Fibroblast of pulmonary artery (primary cell): Measurements from ENCODE around the gene SDK1.

Source experiments
- DNase-seq: peaks from one replicate; pipeline ENCODE4 v3.0.0-alpha.2; 2010; ENCODE audit warnings: low read depth
- H3K4me3 ChIP-seq: replicated peaks from 2 replicates; pipeline ENCODE4 v1.5.1; 2011; ENCODE audit warnings: low read depth, mild to moderate bottlenecking, control low read depth, low read length, moderate library complexity
- TF ChIP-seq, protein P1 (sequence below): IDR thresholded peaks from 2 replicates; pipeline ENCODE4 v1.5.1; 2011; ENCODE audit warnings: mild to moderate bottlenecking, control low read depth, low read length, inconsistent platforms; ENCODE audit errors: missing control alignments

Gene SDK1

DNA sequence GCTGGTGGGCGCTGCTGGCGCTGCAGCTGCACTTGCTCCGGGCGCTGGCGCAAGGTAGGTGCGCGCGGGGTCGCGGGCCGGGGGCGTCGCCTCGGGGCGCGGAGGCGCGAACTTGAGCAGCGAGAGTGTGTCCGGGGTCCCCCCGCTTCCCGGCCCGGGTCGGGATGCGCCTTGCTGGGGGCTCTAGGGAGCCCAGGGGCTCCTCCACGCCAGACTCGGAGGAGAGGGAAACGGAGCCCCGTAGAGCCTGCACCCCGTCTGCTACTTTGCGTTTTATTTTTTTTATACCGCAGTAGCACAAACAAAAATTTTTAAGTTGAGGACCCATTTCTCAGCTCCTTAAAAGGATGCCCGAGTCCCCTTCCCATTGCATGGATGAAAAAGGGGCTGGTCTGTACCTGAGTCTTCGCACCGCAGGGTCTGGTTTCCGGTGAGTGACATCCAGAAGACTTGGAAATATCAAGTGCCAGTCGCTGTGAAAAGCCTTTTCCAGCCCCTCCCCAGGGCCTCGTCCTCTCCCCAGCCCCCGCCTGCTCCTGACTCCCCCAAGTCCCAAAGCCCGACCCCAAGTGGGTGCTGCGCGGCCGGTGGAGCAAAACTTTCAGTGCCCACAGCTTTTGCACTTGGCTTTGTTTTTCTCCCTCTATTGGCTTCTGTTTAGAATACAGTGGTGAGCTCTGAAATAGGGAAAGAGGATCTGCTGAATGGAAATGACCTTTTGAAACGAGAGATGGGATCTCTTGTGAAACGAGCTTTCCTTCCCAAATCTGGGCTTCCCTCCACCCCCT lies 973 bp downstream of the SDK1 start:
- DNase-seq: peak; percentile 43
- peak overlapping the region; percentile 49 for H3K4me3 ChIP-seq
- TF ChIP-seq, protein P1, sequence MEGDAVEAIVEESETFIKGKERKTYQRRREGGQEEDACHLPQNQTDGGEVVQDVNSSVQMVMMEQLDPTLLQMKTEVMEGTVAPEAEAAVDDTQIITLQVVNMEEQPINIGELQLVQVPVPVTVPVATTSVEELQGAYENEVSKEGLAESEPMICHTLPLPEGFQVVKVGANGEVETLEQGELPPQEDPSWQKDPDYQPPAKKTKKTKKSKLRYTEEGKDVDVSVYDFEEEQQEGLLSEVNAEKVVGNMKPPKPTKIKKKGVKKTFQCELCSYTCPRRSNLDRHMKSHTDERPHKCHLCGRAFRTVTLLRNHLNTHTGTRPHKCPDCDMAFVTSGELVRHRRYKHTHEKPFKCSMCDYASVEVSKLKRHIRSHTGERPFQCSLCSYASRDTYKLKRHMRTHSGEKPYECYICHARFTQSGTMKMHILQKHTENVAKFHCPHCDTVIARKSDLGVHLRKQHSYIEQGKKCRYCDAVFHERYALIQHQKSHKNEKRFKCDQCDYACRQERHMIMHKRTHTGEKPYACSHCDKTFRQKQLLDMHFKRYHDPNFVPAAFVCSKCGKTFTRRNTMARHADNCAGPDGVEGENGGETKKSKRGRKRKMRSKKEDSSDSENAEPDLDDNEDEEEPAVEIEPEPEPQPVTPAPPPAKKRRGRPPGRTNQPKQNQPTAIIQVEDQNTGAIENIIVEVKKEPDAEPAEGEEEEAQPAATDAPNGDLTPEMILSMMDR: peak; percentile 38

DNA sequence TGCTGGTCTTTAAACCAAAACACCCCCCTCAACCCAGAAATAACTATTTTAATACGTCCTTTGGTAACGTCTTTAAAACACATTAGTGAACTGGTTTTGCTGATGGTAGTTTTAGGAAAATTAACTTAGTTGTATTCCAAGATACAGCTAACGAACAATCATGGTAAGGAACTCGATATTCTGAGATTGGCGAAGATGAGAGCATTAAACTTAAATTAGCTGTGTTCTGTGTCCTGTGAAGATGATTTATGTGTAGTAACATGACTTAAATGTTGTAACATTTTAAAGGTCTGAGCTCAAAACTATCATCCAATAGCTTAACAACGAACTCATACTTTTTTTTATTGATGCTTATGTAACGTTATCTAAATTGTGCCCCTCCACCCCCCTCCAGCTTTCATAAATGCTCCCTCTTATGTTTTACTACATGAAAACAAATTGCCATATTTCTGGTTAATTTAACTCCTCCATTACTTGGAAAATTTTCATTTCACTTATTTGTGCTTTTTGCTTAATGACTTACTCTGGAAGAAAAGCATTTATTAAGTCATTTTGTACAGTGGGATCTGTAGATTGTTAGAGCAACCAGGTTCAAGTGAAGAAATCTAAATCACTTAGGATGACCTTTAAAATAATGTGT lies 1.7 kb downstream of the SDK1 start:
- DNase-seq: no peak
- TF ChIP-seq, protein P1: no peak
- peak overlapping the region; percentile 49 for H3K4me3 ChIP-seq

DNA sequence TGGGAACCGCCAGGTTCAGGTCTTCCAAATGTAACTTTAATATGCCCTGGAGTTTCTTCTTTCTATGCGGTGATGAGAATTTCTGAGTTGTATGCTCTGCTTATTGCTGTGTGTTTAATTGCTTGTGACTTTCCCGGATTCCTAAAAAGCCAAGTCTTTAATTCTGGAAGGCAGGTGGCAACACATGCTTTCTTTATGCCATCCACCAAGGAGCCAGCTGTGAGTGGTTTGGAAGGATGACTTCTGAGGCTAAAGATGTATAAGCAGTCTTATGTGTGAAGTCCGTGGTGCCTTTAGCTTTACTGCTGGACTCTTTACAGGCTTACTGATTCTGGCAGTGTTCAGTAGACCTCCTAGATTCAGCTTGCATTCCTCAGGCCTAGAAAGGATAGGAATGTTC lies 3.1 kb downstream of the SDK1 start:
- TF ChIP-seq, protein P1: no peak
- no peak for DNase-seq
- H3K4me3 ChIP-seq: no peak overlapping the region

DNA sequence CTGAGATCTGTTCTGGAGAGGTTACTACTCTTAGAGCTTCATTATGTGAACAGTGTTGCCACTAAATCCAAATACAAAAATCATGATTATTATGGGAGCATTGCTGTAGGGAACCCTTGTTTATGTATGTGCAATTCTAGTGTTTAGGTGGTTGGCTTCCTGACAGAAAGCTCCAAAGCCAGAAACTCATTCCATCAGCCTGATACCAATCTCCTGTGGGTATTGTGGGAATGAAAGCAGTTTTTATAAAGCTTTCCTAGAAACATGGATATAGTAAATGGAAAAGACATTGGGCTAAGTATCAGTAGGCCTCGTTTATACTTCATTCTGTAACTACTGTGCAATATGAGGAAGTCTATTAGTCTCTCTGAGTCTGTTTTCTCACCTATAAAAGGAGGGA lies 6.4 kb downstream of the SDK1 start:
- TF ChIP-seq, protein P1: no peak
- H3K4me3 ChIP-seq: no peak overlapping the region
- no peak for DNase-seq

DNA sequence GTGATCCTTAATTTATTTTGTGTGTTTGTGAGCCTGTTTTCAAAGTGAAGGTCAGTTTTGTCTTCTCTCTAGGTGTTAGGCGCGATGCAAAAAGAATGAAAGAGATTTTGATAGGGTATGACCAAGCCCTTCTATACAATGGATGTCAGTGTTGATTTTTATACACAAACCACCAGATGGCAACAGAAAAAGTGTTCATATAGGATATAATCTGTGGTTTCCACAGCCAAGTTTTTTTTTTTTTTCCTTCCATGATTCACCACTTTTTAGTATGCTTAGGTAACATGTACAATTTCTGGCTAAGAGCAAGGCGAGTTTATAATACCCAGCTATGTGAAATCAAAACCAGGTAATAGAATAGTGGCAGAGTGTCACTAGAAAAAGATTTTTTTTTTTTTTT lies 8.1 kb downstream of the SDK1 start:
- TF ChIP-seq, protein P1: no peak
- no peak overlapping the region for H3K4me3 ChIP-seq
- DNase-seq: peak; percentile 25

DNA sequence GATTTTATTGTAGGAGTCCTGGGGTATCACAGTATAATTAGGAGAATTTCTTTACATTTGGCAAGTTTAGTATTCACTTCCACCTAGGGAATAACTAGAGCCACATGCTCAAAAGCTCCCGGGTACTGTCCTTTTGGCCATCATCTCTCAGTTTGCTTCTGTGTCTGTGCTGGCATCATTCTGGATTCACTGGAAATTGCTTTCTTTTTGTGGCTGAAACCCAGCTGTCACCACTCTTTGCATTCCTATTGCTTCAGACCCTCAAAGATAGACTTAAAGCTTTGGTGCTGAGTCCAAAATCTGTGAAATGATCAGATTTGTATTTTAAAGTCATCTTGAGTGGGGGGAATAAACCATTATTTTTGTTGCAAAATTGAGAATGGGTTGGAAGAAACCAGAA lies 8.9 kb downstream of the SDK1 start:
- TF ChIP-seq, protein P1: no peak
- no peak for DNase-seq
- no peak overlapping the region for H3K4me3 ChIP-seq
